ENCODE data around the gene KIRREL3.

The KIRREL3 gene

DNA sequence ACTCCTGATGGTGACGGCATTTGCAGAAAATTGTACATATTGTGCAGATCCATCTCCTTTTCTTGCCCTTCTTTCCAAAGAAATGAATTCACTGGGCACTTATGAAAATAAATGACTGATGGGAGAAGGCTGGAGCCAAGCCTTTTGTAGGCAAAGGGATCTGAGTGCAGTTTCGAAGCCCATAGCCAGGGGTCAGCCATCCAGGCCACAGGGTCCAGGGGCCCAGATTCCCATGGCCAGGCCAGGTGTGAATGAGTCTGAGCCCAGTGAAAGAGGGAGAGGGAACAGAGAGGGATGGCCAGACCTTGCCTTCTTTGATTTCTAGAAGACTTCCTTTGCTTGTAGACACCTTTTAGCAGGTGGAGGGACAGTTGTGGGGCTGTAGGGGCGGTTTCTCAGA, 209.1 kb downstream of the KIRREL3 start:
- POLR2A ChIA-PET: interaction anchor here (1.0 kb wide), 1 partner anchor 14 kb away, joined by 3 read pairs; no protein-coding TSS in a partner anchor
- no peak overlapping the region for H3K4me3 ChIP-seq (ENCODE audit: low read depth, low read length)
- no peak for DNase-seq (ENCODE audit: low read depth, low spot score)
- CTCF ChIA-PET: interaction anchor here (0.8 to 3.5 kb wide), 11 partner anchors 9 to 199 kb away, joined by 3 to 22 read pairs (median 4); no protein-coding TSS in a partner anchor
- TF ChIP-seq, protein P1, sequence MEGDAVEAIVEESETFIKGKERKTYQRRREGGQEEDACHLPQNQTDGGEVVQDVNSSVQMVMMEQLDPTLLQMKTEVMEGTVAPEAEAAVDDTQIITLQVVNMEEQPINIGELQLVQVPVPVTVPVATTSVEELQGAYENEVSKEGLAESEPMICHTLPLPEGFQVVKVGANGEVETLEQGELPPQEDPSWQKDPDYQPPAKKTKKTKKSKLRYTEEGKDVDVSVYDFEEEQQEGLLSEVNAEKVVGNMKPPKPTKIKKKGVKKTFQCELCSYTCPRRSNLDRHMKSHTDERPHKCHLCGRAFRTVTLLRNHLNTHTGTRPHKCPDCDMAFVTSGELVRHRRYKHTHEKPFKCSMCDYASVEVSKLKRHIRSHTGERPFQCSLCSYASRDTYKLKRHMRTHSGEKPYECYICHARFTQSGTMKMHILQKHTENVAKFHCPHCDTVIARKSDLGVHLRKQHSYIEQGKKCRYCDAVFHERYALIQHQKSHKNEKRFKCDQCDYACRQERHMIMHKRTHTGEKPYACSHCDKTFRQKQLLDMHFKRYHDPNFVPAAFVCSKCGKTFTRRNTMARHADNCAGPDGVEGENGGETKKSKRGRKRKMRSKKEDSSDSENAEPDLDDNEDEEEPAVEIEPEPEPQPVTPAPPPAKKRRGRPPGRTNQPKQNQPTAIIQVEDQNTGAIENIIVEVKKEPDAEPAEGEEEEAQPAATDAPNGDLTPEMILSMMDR (IDR thresholded peaks at IDR 0.05; ENCODE audit: insufficient read depth, low read length, missing control alignments): no peak

DNA sequence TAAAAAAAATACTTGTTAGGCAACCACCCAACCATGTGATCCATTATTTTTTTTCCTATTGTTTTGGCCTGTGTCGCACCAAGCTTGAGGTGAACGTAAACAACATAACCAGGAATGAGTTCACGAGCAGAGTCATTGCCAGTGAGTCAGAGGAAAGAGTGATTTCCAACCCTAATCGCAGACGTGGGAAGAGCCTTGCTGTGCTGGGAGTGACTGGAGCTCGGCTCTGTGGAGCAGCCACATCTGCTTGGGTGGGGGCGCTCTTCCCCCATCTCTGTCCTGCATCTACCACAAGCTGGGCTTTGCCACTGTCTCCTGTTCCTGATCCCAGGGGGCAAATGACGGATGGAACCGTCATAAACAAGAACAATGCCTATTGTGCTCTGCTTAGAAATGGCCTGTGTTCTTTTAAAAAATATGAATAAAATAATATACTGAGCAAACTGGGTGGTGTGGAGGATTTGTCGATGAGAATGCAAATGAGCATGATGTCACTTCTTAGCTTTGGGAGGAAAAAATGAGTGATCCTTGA, 210.0 kb downstream of the KIRREL3 start:
- no peak overlapping the region for H3K4me3 ChIP-seq (ENCODE audit: low read depth, low read length)
- TF ChIP-seq, protein P1 (IDR thresholded peaks at IDR 0.05; ENCODE audit: insufficient read depth, low read length, missing control alignments): peak; percentile 55
- ChIA-PET POLR2A (interaction anchor here (0.6 to 1.0 kb wide), 2 partner anchors 15 to 140 kb away, joined by 3 to 5 read pairs; no protein-coding TSS in a partner anchor), CTCF (interaction anchor here (0.7 to 3.5 kb wide), 17 partner anchors 9 to 210 kb away, joined by 3 to 22 read pairs (median 4); partner anchors contain the start of gene KIRREL3)
- peak; percentile 77 for DNase-seq (ENCODE audit: low read depth, low spot score)

DNA sequence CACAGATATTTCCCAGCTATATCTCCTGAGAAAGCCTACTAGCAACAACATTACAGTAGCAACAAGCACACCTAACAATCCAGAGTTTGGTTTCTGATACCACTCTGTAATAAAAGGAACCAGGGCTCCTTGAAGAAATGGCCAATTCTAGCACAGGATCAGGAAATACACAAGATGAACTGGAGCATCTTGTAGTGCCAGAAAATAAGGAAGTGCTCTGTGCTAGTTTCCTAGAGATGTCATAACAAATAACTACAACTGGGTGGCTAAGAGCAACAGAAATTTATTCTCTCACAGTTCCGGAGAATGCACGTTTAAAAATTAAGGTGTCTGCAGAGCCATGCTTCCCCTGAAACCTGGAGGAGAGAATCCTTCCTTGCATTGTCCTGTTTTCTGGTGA, 217.8 kb downstream of the KIRREL3 start:
- no peak overlapping the region for H3K4me3 ChIP-seq (ENCODE audit: low read depth, low read length)
- TF ChIP-seq, protein P1 (IDR thresholded peaks at IDR 0.05; ENCODE audit: insufficient read depth, low read length, missing control alignments): no peak
- CTCF ChIA-PET: interaction anchor here (1.3 kb wide), 1 partner anchor 8 kb away, joined by 3 read pairs; no protein-coding TSS in a partner anchor
- no peak for DNase-seq (ENCODE audit: low read depth, low spot score)
- POLR2A ChIA-PET: no interaction called here

DNA sequence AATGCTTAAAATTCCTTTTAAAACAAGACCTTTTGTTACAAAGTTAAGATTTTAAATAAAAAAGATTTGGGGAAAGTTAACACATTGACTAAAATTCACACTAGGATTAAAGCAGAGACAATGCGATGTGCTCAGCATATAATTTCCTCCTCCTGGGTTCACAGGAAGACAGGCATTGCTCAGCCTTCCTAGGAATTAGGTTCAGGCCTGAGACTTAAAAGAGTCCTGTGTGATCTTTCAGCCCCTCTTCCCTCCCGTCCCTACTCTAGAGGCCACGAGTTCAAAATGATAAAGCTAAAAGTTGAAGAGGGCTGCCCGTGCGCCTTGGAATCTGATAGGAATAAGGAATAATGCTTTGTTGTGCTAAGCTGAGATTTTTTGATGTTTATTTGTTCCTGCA, 218.6 kb downstream of the KIRREL3 start:
- CTCF ChIA-PET: interaction anchor here (0.8 kb wide), 2 partner anchors 20 to 208 kb away, joined by 3 to 5 read pairs; no protein-coding TSS in a partner anchor
- no peak overlapping the region for H3K4me3 ChIP-seq (ENCODE audit: low read depth, low read length)
- TF ChIP-seq, protein P1 (IDR thresholded peaks at IDR 0.05; ENCODE audit: insufficient read depth, low read length, missing control alignments): no peak
- no peak for DNase-seq (ENCODE audit: low read depth, low spot score)
- POLR2A ChIA-PET: no interaction called here

DNA sequence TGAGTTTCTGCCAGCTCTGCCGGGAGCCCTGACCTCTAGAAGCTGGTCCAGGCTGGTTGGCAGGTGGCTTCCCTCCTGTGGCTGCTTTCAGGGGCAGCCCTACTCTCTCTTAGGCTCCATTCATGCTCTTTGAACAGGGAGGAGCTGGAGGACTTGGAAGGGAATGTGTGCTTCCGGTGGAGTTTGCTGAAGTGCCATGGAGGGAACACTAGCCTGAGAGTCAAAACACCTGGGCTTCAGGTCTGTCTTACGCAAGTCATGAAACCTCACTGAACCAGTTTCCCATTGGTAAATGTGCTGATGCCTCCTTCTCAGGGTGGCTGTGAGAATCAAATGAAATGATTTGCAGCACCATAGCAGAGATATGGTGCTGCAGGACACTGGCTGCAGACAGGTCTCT, 224.5 kb downstream of the KIRREL3 start:
- ChIA-PET CTCF (interaction anchor here (0.7 kb wide), 1 partner anchor 9 kb away, joined by 3 read pairs; no protein-coding TSS in a partner anchor), POLR2A (interaction anchor here (0.5 kb wide), 1 partner anchor 23 kb away, joined by 6 read pairs; no protein-coding TSS in a partner anchor)
- DNase-seq (ENCODE audit: low read depth, low spot score): no peak
- no peak overlapping the region for H3K4me3 ChIP-seq (ENCODE audit: low read depth, low read length)
- TF ChIP-seq, protein P1 (IDR thresholded peaks at IDR 0.05; ENCODE audit: insufficient read depth, low read length, missing control alignments): no peak

DNA sequence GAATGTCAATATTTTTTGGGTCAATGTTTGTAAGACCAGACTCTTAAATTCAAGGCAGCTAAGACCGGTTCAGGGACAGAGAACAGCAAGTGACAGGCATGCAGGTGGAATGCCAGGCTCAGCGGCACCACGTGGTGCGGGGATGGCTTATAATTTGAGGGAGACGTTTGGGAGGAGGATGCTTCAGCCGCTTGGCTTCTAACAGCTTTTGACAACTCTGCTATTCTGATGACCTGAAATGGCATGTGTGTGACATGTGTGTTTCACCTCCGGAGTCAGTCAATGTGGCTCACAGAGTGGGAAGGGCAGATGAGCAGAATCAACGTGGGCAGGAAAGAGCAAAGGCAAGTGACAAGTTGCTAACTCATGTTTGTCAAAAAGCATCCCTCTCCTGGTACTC, 228.3 kb downstream of the KIRREL3 start:
- TF ChIP-seq, protein P1 (IDR thresholded peaks at IDR 0.05; ENCODE audit: insufficient read depth, low read length, missing control alignments): no peak
- ChIA-PET POLR2A (no interaction called here), CTCF (no interaction called here)
- no peak for DNase-seq (ENCODE audit: low read depth, low spot score)
- no peak overlapping the region for H3K4me3 ChIP-seq (ENCODE audit: low read depth, low read length)
